Coronary artery (tissue), 2 donors: ENCODE data around the gene GZMM.

ENCODE experiments used
- DNase-seq: peaks from one replicate; pipeline ENCODE4 v3.0.0-alpha.2; 2017; ENCODE audit warnings: low spot score
- H3K27ac ChIP-seq, 2 donors: fragments of 200-600 bp; sonication (generic); one replicate each; pipeline ENCODE4 v1.5.1; 2016 to 2019
- H3K4me3 ChIP-seq: fragments of 200-600 bp; sonication (generic); 2 replicates; pipeline ENCODE4 v1.5.1; 2016; ENCODE audit warnings: mild to moderate bottlenecking, moderate library complexity
- CTCF ChIP-seq: fragments of 200-600 bp; sonication (generic); IDR thresholded peaks from one replicate; pipeline ENCODE4 v1.5.1; 2019; ENCODE audit warnings: antibody characterized with exemption

The GZMM gene

GRCh38 chr19:522726-523125, 21.1 kb upstream of the GZMM start:
- no peak overlapping the region for H3K27ac ChIP-seq
- no peak overlapping the region for H3K4me3 ChIP-seq
- no peak for TF ChIP-seq CTCF
- peak; percentile 54 for DNase-seq

GRCh38 chr19:524062-524674, 19.7 kb upstream of the GZMM start:
- no peak overlapping the region for H3K4me3 ChIP-seq
- no peak overlapping the region for H3K27ac ChIP-seq
- peak; percentile 71 for DNase-seq
- TF ChIP-seq CTCF = no peak

GRCh38 chr19:525029-525428, 18.8 kb upstream of the GZMM start:
- no peak for DNase-seq
- no peak for TF ChIP-seq CTCF
- H3K27ac ChIP-seq = no peak overlapping the region

GRCh38 chr19:525857-526419, 17.9 kb upstream of the GZMM start:
- Histone ChIP-seq H3K4me3 (no peak overlapping the region), H3K27ac (no peak overlapping the region)
- no peak for TF ChIP-seq CTCF
- DNase-seq = no peak

More at GRCh38 chr19:525029-525428, 18.8 kb upstream of the GZMM start:
- no peak overlapping the region for H3K4me3 ChIP-seq

GRCh38 chr19:530134-531008, 13.5 kb upstream of the GZMM start:
- no peak for DNase-seq
- H3K27ac ChIP-seq = peak overlapping the region; percentile 91 to 97
- no peak for TF ChIP-seq CTCF
- H3K4me3 ChIP-seq = peak overlapping the region; percentile 94

GRCh38 chr19:531009-531752, 12.7 kb upstream of the GZMM start:
- no peak for TF ChIP-seq CTCF
- peak; percentile 83 for DNase-seq
- Histone ChIP-seq H3K27ac (peak overlapping the region; percentile 91 to 97), H3K4me3 (peak overlapping the region; percentile 94)
